Ishikawa (cell line): Measurements from ENCODE around the gene LRRC1.

Experiments used
- CEBPB ChIP-seq: IDR thresholded peaks from 2 replicates; pipeline ENCODE4 v1.6.1; 2012
- CREB1 ChIP-seq: IDR thresholded peaks from 2 replicates; pipeline ENCODE4 v1.6.1; 2012; ENCODE audit warnings: low read depth
- EGR1 ChIP-seq: IDR thresholded peaks from 2 replicates; pipeline ENCODE4 v1.6.1; 2012
- EP300 ChIP-seq: IDR thresholded peaks from 2 replicates; pipeline ENCODE4 v1.6.1; 2012; ENCODE audit warnings: borderline replicate concordance
- FOXM1 ChIP-seq: IDR thresholded peaks from 2 replicates; pipeline ENCODE4 v1.6.1; 2012; ENCODE audit warnings: low read depth, borderline replicate concordance
- MAX ChIP-seq: IDR thresholded peaks from 2 replicates; pipeline ENCODE4 v1.6.1; 2012
- NFIC ChIP-seq: IDR thresholded peaks from 2 replicates; pipeline ENCODE4 v1.6.1; 2012
- RAD21 ChIP-seq: IDR thresholded peaks from 2 replicates; pipeline ENCODE4 v1.6.1; 2012; ENCODE audit warnings: low read depth
- REST ChIP-seq: IDR thresholded peaks from 2 replicates; pipeline ENCODE4 v1.6.1; 2012; ENCODE audit warnings: low read depth, mild to moderate bottlenecking
- TAF1 ChIP-seq: IDR thresholded peaks from 2 replicates; pipeline ENCODE4 v1.6.1; 2012; ENCODE audit warnings: low read depth, mild to moderate bottlenecking
- TCF12 ChIP-seq: IDR thresholded peaks from 2 replicates; pipeline ENCODE4 v1.6.1; 2012; ENCODE audit warnings: low read depth
- TEAD4 ChIP-seq: IDR thresholded peaks from 2 replicates; pipeline ENCODE4 v1.6.1; 2012
- USF1 ChIP-seq: IDR thresholded peaks from 2 replicates; pipeline ENCODE4 v1.6.1; 2012
- YY1 ChIP-seq: IDR thresholded peaks from 2 replicates; pipeline ENCODE4 v1.6.1; 2012; ENCODE audit warnings: low read depth
- ZBTB7A ChIP-seq: IDR thresholded peaks from 2 replicates; pipeline ENCODE4 v1.6.1; 2012; ENCODE audit warnings: low read depth

The LRRC1 gene

GRCh38 chr6:53906842-53907241 lies 112.0 kb downstream of the LRRC1 start:
- TF ChIP-seq FOXM1 (no peak), ZBTB7A (no peak), REST (no peak), USF1 (no peak), TAF1 (no peak), YY1 (no peak), CREB1 (no peak), CEBPB (no peak), NFIC (no peak), MAX (no peak), RAD21 (no peak), TCF12 (no peak), TEAD4 (no peak), EP300 (no peak), EGR1 (no peak)

- no peak for TF ChIP-seq YY1
These were observed 116.0 kb downstream of the LRRC1 start for GRCh38 chr6:53910834-53911233.

- TF ChIP-seq MAX (no peak), EGR1 (no peak), USF1 (no peak), CEBPB (no peak), TEAD4 (no peak), TAF1 (no peak), EP300 (no peak), NFIC (no peak), CREB1 (no peak), TCF12 (no peak), ZBTB7A (no peak), FOXM1 (no peak), REST (no peak), RAD21 (no peak), YY1 (no peak)
These were observed 117.9 kb downstream of the LRRC1 start for GRCh38 chr6:53912661-53913060.

GRCh38 chr6:53913286-53913685 lies 118.5 kb downstream of the LRRC1 start:
- TF ChIP-seq NFIC = no peak
- no peak for TF ChIP-seq YY1
- no peak for TF ChIP-seq EP300
- TF ChIP-seq USF1 = no peak
- TF ChIP-seq RAD21 = no peak
- TF ChIP-seq FOXM1 = no peak
- TF ChIP-seq CEBPB = no peak
- TF ChIP-seq TEAD4 = no peak
- TF ChIP-seq MAX = no peak

- no peak for TF ChIP-seq YY1
- TF ChIP-seq CREB1 = no peak
- TF ChIP-seq MAX = no peak
- no peak for TF ChIP-seq TCF12
- no peak for TF ChIP-seq USF1
- TF ChIP-seq EP300 = no peak
These were observed 120.4 kb downstream of the LRRC1 start for GRCh38 chr6:53915026-53915691.
